ENCODE results near the gene TSN.

- TF ChIP-seq CTCF (IDR thresholded peaks at IDR 0.05) (no peak), POLR2A (IDR thresholded peaks at IDR 0.05) (no peak)
Observed at GRCh38 chr2:121796239-121796638, 40.8 kb downstream of the TSN start.
